GM12875 (cell line): ENCODE data around the gene IL13RA2.
A peak's percentile ranks its signal among the peaks of the same experiment; 100 is the strongest.

ENCODE experiments used
- H3K4me3 ChIP-seq: one replicate; pipeline ENCODE4 v1.5.1; 2011; ENCODE audit warnings: low read depth, low read length, control low read depth
- CTCF ChIP-seq: IDR thresholded peaks from 2 replicates; pipeline ENCODE4 v1.5.1; 2011; ENCODE audit warnings: low read depth, mild to moderate bottlenecking, control low read depth, inconsistent platforms, low read length, moderate library complexity, borderline replicate concordance; ENCODE audit not compliant: insufficient read depth

IL13RA2 gene

DNA sequence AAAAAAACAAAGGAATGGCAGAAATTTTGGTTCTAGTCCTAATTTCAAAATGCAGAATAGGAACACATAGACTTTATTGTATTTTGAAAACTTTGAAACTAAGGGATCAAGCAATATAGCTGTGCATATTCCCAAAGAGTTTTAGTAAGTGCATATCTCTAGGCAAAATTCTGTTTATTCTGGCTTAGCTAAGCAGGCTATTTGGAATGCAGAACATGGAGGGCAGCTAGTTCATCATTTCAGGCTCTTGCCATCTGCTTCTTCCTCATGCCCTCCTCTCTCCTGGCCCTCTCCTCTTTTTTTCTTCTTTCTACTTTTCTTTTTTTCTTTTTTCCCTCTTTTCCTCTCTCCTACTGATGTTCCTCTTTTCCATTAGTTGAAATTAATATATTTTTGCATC, 12.0 kb upstream of the IL13RA2 start:
- no peak overlapping the region for H3K4me3 ChIP-seq
- no peak for TF ChIP-seq CTCF

DNA sequence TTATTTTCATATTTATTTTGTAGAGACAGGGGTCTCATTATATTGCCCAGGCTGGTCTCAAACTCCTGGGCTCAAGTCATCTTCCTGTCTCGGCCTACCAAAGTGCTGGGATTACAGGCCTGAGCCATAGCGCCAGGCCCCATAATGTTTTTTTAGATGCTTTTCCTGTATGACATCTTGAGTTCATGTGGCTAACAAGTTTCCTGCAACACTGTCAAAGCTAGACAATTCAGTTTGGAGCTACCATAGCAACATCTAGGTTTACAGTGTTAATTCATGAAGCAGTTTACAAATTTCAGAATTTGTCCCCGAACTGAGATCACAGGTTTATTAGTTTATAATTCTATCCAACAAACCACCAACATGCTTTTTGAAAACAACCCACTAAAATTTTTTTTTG, 6.4 kb upstream of the IL13RA2 start:
- no peak overlapping the region for H3K4me3 ChIP-seq
- no peak for TF ChIP-seq CTCF

DNA sequence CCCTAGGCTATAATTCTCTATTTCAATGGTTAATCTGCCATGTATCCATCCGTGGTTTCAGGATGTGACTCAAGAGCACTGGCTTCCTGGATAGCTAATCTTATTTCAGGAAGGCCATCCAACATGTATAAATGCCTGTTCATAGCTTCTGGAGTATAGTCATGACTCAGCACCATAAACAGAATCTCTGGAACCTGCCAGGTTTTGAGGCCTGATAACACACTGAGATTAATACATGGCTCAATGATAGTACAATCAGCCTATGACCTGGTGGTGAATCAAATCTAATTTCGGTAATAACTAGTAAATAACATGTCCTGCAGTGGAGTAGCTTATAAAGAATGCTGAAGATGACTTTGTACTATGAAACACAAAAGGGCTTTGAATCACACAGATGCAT, 5.7 kb upstream of the IL13RA2 start:
- no peak for TF ChIP-seq CTCF

GRCh38 chrX:115021121-115021520, 3.7 kb upstream of the IL13RA2 start:
- no peak for TF ChIP-seq CTCF

More for the DNA sequence above, 5.7 kb upstream of the IL13RA2 start:
- no peak overlapping the region for H3K4me3 ChIP-seq

DNA sequence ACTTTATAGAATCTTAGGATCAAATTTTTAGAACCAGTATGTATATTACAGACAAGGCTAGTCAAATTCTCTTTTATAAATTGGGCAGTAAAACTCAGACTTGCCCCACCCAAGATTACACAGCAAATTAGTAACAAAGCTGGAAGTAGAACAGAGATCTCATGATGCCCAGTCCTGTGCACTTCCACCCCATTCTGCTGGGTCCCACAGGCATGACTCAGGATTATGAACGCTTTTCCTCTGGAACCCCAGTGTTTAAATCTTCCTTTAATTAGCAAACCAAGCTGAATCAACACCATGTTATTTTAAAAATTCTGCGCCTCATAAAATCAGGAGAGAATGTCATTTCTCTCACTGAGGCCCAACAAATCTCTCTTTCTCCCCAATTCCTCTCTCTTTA, 1.5 kb upstream of the IL13RA2 start:
- no peak overlapping the region for H3K4me3 ChIP-seq
- no peak for TF ChIP-seq CTCF

More at GRCh38 chrX:115021121-115021520, 3.7 kb upstream of the IL13RA2 start:
- H3K4me3 ChIP-seq = no peak overlapping the region

DNA sequence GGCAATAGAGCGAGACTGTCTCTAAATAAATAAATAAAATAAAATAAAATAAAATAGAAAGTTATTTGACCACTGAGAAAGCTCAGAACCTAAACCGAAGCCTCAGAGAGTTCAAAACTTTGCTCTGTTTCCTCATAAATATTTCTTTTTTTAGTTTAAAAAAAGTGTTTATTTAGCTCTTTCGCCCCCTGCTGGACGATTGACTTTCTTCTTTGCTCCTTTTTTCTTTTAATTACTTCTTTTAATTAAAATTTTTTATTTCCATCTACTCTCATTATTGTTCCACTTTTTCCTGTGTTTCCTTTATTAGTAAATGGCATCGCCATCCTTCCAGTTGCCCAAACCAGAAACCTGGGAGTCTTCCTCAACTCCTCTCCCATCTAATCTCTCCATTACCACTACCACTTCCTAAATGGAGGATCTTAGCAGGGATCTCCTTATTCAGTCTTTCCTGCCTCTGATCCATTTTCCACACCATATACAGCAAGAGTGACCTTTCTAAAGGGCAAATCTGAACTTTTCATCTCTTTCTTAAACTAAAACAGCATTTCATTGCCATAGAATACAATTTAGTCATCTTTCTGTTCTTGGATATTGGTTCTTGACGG, 728 bp upstream of the IL13RA2 start:
- peak; percentile 8; the same call in 1 of the 2 replicates for TF ChIP-seq CTCF
- no peak overlapping the region for H3K4me3 ChIP-seq

DNA sequence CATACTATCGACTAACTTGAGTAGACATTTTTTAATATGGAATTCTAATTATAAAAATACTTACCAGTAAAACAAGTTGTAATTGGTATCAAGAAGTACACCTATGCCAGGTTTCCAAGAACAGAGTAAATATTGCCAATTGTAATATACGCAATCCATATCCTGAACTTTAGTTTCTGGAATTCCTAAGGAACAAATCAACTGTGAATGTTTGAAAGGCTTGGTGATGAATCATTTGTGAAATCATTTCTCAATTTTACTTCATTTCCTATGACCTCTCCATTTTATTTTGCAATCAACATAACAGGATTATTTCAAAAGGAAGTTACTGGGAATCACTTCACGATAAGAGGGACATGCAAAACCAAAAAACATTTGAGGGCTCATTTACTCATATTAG, 3.7 kb downstream of the IL13RA2 start:
- TF ChIP-seq CTCF = no peak
- no peak overlapping the region for H3K4me3 ChIP-seq
